ENCODE data around the gene RASAL2. TPM values are rescaled to one million over a fixed set of nuclear protein-coding genes. Genes with fewer than 3 reads are reported as not detected.
A peak's percentile ranks its signal among the peaks of the same experiment; 100 is the strongest.

The RASAL2 gene
- total RNA-seq, 1 experiment from 2014 or later = 22.2 TPM

DNA sequence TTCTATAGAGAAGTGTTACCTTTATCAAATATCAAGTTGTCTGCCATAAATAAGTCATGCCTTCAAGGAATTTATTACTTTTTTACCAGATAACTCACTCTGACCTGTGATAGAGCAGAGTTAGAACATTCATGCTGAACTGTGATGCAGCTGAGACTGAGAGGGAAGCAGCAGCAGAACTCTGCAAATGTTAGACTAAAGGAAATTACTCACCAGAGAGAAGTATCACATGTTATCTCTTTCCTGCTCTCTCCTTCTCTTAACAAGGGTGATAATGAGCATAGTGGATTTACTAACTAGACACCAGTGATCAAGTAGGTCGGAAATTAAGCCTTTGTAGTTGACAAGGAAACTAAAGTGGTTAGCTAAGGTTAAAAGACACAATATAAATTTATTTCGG lies 181.6 kb downstream of the RASAL2 start:
- no peak overlapping the region for H2BK15ac ChIP-seq (ENCODE audit: low read depth, low read length)
- H4K8ac ChIP-seq (replicated peaks; ENCODE audit: insufficient read length, low read depth, low read length) = no peak overlapping the region
- no peaks in the 10 kb centered on the region for H3K9me3 ChIP-seq (ENCODE audit: control insufficient read depth, low read depth, low read length)
- H4K91ac ChIP-seq (ENCODE audit: insufficient read length, low read depth, low read length) = no peak overlapping the region
- Mint-ChIP-seq H3K9me3 (peaks cover 0 to 6% of the 10 kb centered on the region in 2 experiments; a peak in 1 of 5 replicates), H3K36me3 (ENCODE audit: insufficient read depth in 1 of 3, low read depth in 3 of 3) (peaks cover 6 to 12% (median 10%) of the 10 kb centered on the region in 3 experiments; a peak in 5 of 7 replicates), H3K27ac (peak overlapping the region; percentile 1 to 67 (median 36); a peak in 5 of 7 replicates), H3K4me3 (no peak overlapping the region), H3K4me1 (peaks cover 52 to 65% of the 10 kb centered on the region in 2 experiments), H3K27me3 (ENCODE audit: low read depth) (no peaks in the 10 kb centered on the region)
- H3K9ac ChIP-seq (ENCODE audit: extremely low read depth, insufficient read length, low read length) = no peak overlapping the region
- H3K14ac ChIP-seq (ENCODE audit: insufficient read depth, low read length) = no peak overlapping the region
- H3K23me2 ChIP-seq (ENCODE audit: insufficient read length, low read depth, low read length, poor library complexity, severe bottlenecking) = no peaks in the 10 kb centered on the region
- TF ChIP-seq, protein P1, sequence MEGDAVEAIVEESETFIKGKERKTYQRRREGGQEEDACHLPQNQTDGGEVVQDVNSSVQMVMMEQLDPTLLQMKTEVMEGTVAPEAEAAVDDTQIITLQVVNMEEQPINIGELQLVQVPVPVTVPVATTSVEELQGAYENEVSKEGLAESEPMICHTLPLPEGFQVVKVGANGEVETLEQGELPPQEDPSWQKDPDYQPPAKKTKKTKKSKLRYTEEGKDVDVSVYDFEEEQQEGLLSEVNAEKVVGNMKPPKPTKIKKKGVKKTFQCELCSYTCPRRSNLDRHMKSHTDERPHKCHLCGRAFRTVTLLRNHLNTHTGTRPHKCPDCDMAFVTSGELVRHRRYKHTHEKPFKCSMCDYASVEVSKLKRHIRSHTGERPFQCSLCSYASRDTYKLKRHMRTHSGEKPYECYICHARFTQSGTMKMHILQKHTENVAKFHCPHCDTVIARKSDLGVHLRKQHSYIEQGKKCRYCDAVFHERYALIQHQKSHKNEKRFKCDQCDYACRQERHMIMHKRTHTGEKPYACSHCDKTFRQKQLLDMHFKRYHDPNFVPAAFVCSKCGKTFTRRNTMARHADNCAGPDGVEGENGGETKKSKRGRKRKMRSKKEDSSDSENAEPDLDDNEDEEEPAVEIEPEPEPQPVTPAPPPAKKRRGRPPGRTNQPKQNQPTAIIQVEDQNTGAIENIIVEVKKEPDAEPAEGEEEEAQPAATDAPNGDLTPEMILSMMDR (conservative IDR thresholded peaks at IDR 0.05) = no peak
- H2BK120ac ChIP-seq (ENCODE audit: low read depth, low read length, poor library complexity, severe bottlenecking) = no peak overlapping the region
- no peak overlapping the region for H2BK5ac ChIP-seq (ENCODE audit: insufficient read length, low read length)
- no peak for DNase-seq
- H3K23ac ChIP-seq (ENCODE audit: insufficient read length, low read depth, low read length) = no peak overlapping the region
- H3K4me2 ChIP-seq (ENCODE audit: insufficient read depth, insufficient read length, low read length) = no peak overlapping the region
- H4K5ac ChIP-seq (ENCODE audit: insufficient read length, low read depth, low read length) = no peak overlapping the region
- H3K79me1 ChIP-seq (ENCODE audit: insufficient read depth, low read depth, low read length, poor library complexity, severe bottlenecking) = no peaks in the 10 kb centered on the region
- H3T11ph ChIP-seq (ENCODE audit: low read length) = no peak overlapping the region
- no peak overlapping the region for H3K27ac ChIP-seq (ENCODE audit: insufficient read length, low read depth, low read length)
- no peak overlapping the region for H2BK20ac ChIP-seq (ENCODE audit: low read depth, low read length, poor library complexity, severe bottlenecking)
- H3K56ac ChIP-seq (ENCODE audit: insufficient read length, low read depth, low read length) = no peak overlapping the region
- H2BK12ac ChIP-seq (ENCODE audit: insufficient read length, low read depth, low read length) = no peak overlapping the region
- no CpG with 5 or more reads among the region's 2 CpGs for WGBS (ENCODE audit: extremely low coverage, insufficient read length, low lambda C conversion rate)
- no peaks in the 10 kb centered on the region for H4K20me1 ChIP-seq (ENCODE audit: control insufficient read depth, insufficient read depth, insufficient read length)
- H3K18ac ChIP-seq (ENCODE audit: insufficient read length, low read depth, low read length) = no peak overlapping the region
- H2AK5ac ChIP-seq (ENCODE audit: insufficient read length, low read length) = no peak overlapping the region
- no peak overlapping the region for H3K4ac ChIP-seq (ENCODE audit: low read depth, low read length)
- H3K27me3 ChIP-seq (ENCODE audit: insufficient read depth, low read length) = no peaks in the 10 kb centered on the region
- no peak overlapping the region for H2AFZ ChIP-seq (ENCODE audit: low read length)
- H3K79me2 ChIP-seq (ENCODE audit: insufficient read depth, low read length) = no peaks in the 10 kb centered on the region; the same call in 1 of the 2 replicates
- peaks cover 7% of the 10 kb centered on the region; the same call in 1 of the 2 replicates for H3K4me1 ChIP-seq (ENCODE audit: insufficient read depth, low read length)
